Kidney (tissue), 22 donors: ENCODE data around the gene UGT2A3. TPM values are rescaled to one million over a fixed set of nuclear protein-coding genes. Genes with fewer than 3 reads are reported as not detected.
A peak's percentile ranks its signal among the peaks of the same experiment; 100 is the strongest.

Experiments
- DNase-seq, 5 donors: peaks; one replicate each; pipeline ENCODE4 v3.0.0-alpha.2; 2013 to 2020
- FAIRE-seq: peaks from 2 replicates; lab custom pipeline; 2012; peaks lifted over from hg19 to GRCh38; lab: Jason Lieb, UNC
- H3K27ac ChIP-seq, 2 donors: one replicate each; pipeline ENCODE4 v1.7.0; 2013; ENCODE audit warnings: low read depth in 2 of 2, low read length in 2 of 2, inconsistent platforms in 1 of 2
- H3K27me3 ChIP-seq: one replicate; pipeline ENCODE4 v1.7.1; 2013; ENCODE audit warnings: low read length, inconsistent platforms; ENCODE audit not compliant: control insufficient read depth, insufficient read depth
- H3K36me3 ChIP-seq, 3 donors: one replicate each; pipeline versions ENCODE4 v1.7.0 to v1.7.1; 2013; ENCODE audit warnings: low read length in 3 of 3, control low read depth in 1 of 3, inconsistent platforms in 1 of 3; ENCODE audit not compliant: insufficient read depth in 3 of 3, control insufficient read depth in 2 of 3
- H3K4me1 ChIP-seq, 3 donors: one replicate each; pipeline versions ENCODE4 v1.7.0 to v1.7.1; 2013; ENCODE audit warnings: low read length in 3 of 3, inconsistent platforms in 1 of 3, low read depth in 1 of 3; ENCODE audit not compliant: control insufficient read depth in 2 of 3, insufficient read depth in 2 of 3
- H3K4me3 ChIP-seq, 3 donors: one replicate each; pipeline versions ENCODE4 v1.7.0 to v1.8.1; 2013; ENCODE audit warnings: low read length in 3 of 3, control low read depth in 1 of 3, inconsistent platforms in 1 of 3
- H3K9ac ChIP-seq, 3 donors: one replicate each; pipeline versions ENCODE4 v1.7.0 to v1.7.1; 2013; ENCODE audit warnings: low read length in 3 of 3, control low read depth in 1 of 3, inconsistent platforms in 1 of 3
- H3K9me3 ChIP-seq, 3 donors: one replicate each; pipeline versions ENCODE4 v1.7.0 to v1.7.1; 2013; ENCODE audit warnings: low read length in 3 of 3, control low read depth in 1 of 3, inconsistent platforms in 1 of 3; ENCODE audit not compliant: control insufficient read depth in 2 of 3, insufficient read depth in 1 of 3
- CTCF ChIP-seq: IDR thresholded peaks from 3 replicates; pipeline ENCODE4 v1.5.1; 2012; ENCODE audit warnings: mild to moderate bottlenecking, moderate library complexity, borderline replicate concordance; ENCODE audit not compliant: insufficient read depth; ENCODE audit errors: extremely low read depth
- intact Hi-C: fragments of 100-400 bp; cut with DNase I; formaldehyde crosslinking; loops from one replicate; pipeline ENCODE4 v1.11.1; 2022
- long read RNA-seq, 10 donors: library from polyadenylated mRNA in 1 of 10; unstranded in 1 of 10; transcript quantifications; one replicate each; pipeline ENCODE4 v2.0.0 and lab custom pipeline, GENCODE V29; 2021 to 2026
- polyA plus RNA-seq: library from polyadenylated mRNA; stranded (reverse); fragments of 350-450 nt; fragmentation: Illumina TruSeq; extraction: RNeasy Lipid Tissue Mini Kit (QIAGEN cat#74804); gene quantifications from one replicate; pipeline ENCODE4 v1.2.3, GENCODE V29; 2014; ENCODE audit warnings: low read depth, low replicate concordance; ENCODE audit not compliant: insufficient read depth
- total RNA-seq: library from RNA; stranded (reverse); fragmentation: NEBNext Ultra II Directional; extraction: Animal tissue kit (Norgen Biotek cat#: 25700); gene quantifications from one replicate; pipeline ENCODE4 v1.2.1, GENCODE V29; 2021
- donor health status: control.
- donor health status: control.
- donor health status: control.
- donor health status: control.
- donor health status: control.
- donor health status: DM: yes; HTN: yes; CAD: no.
- donor health status: Normal renal cell carcinoma (clear cell type).

Gene UGT2A3
- total RNA-seq (57.7 TPM), polyA plus RNA-seq (27.1 TPM)
- long read RNA-seq, donor 1, transcript UGT2A3-201 (6 exons, 2,965 nt): major isoform, 6 of 17 reads
- long read RNA-seq, donor 1, partial matches to known transcripts: 11 of 17 reads
- long read RNA-seq, donor 1, other reads (novel, unspliced or antisense): 0 of 17 reads
- long read RNA-seq, donor 2, transcript UGT2A3-201 (6 exons, 2,965 nt): major isoform, 16 of 52 reads
- long read RNA-seq, donor 2, partial matches to known transcripts: 36 of 52 reads
- long read RNA-seq, donor 2, other reads (novel, unspliced or antisense): 0 of 52 reads
- long read RNA-seq, donor 3, transcript UGT2A3-201 (6 exons, 2,965 nt): major isoform, 19 of 57 reads
- long read RNA-seq, donor 3, partial matches to known transcripts: 38 of 57 reads
- long read RNA-seq, donor 3, other reads (novel, unspliced or antisense): 0 of 57 reads
- long read RNA-seq, donor 4, transcript UGT2A3-201 (6 exons, 2,965 nt): major isoform, 16 of 22 reads
- long read RNA-seq, donor 4, partial matches to known transcripts: 6 of 22 reads
- long read RNA-seq, donor 4, other reads (novel, unspliced or antisense): 0 of 22 reads
- long read RNA-seq, donor 5: 0 reads
- long read RNA-seq, donor 6, transcript UGT2A3-201 (6 exons, 2,965 nt): major isoform, 19 of 19 reads
- long read RNA-seq, donor 6, partial matches to known transcripts: 0 of 19 reads
- long read RNA-seq, donor 6, other reads (novel, unspliced or antisense): 0 of 19 reads
- long read RNA-seq, donor 7, transcript UGT2A3-201 (6 exons, 2,965 nt): major isoform, 34 of 46 reads
- long read RNA-seq, donor 7, partial matches to known transcripts: 2 of 46 reads
- long read RNA-seq, donor 7, other reads (novel, unspliced or antisense): 10 of 46 reads
- long read RNA-seq, donor 8, partial matches to known transcripts: 20 of 22 reads
- long read RNA-seq, donor 8, other reads (novel, unspliced or antisense): 0 of 22 reads
- long read RNA-seq, donor 9, transcript UGT2A3-201 (6 exons, 2,965 nt): major isoform, 6 of 25 reads
- long read RNA-seq, donor 9, partial matches to known transcripts: 19 of 25 reads
- long read RNA-seq, donor 9, other reads (novel, unspliced or antisense): 0 of 25 reads
- long read RNA-seq, donor 10, transcript UGT2A3-201 (6 exons, 2,965 nt): major isoform, 11 of 102 reads
- long read RNA-seq, donor 10, partial matches to known transcripts: 76 of 102 reads
- long read RNA-seq, donor 10, other reads (novel, unspliced or antisense): 15 of 102 reads

DNA sequence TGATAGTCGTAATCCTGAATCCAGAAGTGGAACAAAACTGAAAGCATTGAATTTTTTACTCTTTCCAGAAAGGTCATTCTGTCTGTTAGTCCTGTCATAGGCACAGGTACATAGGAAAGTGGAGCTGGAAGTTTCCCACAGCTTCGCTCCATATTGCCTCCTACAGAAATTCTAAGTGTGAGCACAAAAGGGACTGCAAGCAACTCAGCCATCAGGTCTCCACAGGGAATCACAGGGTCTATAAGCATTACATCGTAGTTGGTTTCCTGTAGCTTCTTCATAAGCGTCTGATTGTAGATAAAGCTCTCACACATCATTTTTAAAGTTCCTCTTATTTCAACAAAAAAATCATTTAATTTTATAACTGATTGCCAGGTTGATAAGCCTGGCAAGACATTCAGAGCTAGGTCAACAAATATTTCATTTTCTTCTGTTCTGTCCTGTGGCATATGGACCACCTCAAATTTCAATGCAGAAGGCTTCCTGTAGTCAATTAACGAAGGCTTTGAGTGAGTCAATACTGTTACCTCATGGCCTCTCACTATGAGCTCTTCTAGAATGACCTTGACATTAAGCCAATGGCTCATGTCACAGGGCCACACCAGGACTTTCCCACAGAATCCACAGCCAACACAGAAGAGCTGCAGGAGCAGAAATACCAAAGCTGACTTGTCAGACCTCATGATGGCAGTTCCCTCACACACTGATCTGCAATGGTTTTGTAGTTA lies at the start of gene UGT2A3:
UGT2A3 (minus strand) TSS at position 727 of the 728 bp plus-strand sequence; CDS start at position 683, 44 bp downstream.
- peak in 4 of 5 donors; percentile 11 to 42 (median 35) for DNase-seq
- FAIRE-seq: peak; percentile 81
- Histone ChIP-seq H3K4me1 (peaks cover 0 to 3% (median 0%) of the 10 kb centered on the region in 3 donors), H3K9ac (peak within 1 kb of the TSS; percentile 6 to 72 (median 15)), H3K9me3 (no peaks in the 10 kb centered on the region), H3K27ac (peak within 1 kb of the TSS; percentile 45 to 64), H3K36me3 (no peaks in the 10 kb centered on the region), H3K27me3 (no peaks in the 10 kb centered on the region), H3K4me3 (peak within 1 kb of the TSS; percentile 33 to 79 (median 71))
- intact Hi-C loops: no loop called here
- TF ChIP-seq CTCF: no peak

- Histone ChIP-seq H3K9ac (no peak overlapping the region), H3K36me3 (no peaks in the 10 kb centered on the region), H3K9me3 (no peaks in the 10 kb centered on the region), H3K27ac (no peak overlapping the region), H3K4me1 (no peaks in the 10 kb centered on the region), H3K27me3 (no peaks in the 10 kb centered on the region), H3K4me3 (no peak overlapping the region)
- no peak for DNase-seq
- FAIRE-seq: no peak
- TF ChIP-seq CTCF: no peak
- intact Hi-C loops: no loop called here
Observed at GRCh38 chr4:68997040-68997439, 45.4 kb upstream of the UGT2A3 start.

DNA sequence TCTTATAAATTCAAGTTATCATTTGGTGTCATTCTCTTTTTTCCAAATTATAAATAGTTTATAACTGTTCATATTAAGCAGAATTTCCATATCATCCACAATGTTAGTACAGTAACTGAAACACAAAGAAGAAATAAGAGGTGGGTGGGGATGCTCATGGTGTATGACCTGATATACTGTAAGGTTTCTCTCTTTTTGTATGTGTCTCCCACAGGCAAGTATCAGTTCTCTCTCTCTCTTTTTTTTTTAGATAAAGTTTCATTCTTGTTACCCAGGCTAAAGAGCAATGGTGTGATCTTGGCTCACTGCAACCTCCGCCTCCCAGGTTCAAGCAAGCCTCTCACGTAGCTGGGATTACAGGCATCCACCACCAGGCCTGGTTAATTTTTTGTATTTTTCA lies 43.7 kb upstream of the UGT2A3 start:
- DNase-seq (no peak), FAIRE-seq (no peak)
- no peak overlapping the region for H3K27ac ChIP-seq
- no peak overlapping the region for H3K4me3 ChIP-seq
- no peaks in the 10 kb centered on the region for H3K27me3 ChIP-seq
- H3K9me3 ChIP-seq: no peaks in the 10 kb centered on the region
- intact Hi-C loops: no loop called here
- TF ChIP-seq CTCF: no peak
- H3K36me3 ChIP-seq: no peaks in the 10 kb centered on the region
- no peaks in the 10 kb centered on the region for H3K4me1 ChIP-seq
- no peak overlapping the region for H3K9ac ChIP-seq
